Measurements from ENCODE around the gene C1QL3.
A peak's percentile ranks its signal among the peaks of the same experiment; 100 is the strongest.

The C1QL3 gene

DNA sequence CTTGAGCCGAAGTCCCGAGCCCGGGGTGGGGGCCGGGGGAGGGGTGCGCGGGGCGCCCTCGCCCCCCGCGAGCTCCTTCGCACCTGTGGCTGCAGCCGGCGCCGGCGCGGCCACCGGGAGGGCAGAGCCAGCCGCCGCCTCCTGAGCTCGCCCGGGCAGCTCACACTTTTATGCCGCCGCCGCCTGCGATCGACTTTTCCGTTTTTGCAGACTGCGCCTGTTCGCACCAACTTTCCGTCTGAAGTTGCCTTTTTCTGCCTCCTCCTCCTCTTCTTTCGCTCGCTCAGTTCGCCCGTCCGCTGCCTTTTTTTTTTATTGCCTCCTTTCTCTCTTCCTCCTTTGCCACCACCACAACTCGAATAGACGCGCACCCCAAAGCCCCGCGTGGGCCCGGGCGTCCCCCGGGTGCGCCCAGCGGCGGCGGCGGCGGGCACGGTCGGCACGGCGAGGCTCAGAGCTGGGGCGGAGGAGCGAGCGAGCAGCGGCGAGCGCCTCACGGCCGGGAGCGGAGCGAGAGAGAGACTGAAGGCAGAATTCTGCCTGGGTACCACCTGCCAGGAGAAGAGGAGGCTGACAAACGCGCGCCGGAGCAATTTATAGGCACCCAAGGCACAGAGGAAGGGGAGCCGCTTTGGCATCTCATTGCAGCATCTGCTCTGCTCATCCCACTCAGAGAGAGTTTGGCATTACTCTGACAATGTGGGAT, at the start of gene C1QL3:
Gene C1QL3, minus strand, starts transcription at position 569 of the 706 bp plus-strand sequence. CDS start 814 bp downstream, outside the sequence.
- DNase-seq = peak; percentile 72

DNA sequence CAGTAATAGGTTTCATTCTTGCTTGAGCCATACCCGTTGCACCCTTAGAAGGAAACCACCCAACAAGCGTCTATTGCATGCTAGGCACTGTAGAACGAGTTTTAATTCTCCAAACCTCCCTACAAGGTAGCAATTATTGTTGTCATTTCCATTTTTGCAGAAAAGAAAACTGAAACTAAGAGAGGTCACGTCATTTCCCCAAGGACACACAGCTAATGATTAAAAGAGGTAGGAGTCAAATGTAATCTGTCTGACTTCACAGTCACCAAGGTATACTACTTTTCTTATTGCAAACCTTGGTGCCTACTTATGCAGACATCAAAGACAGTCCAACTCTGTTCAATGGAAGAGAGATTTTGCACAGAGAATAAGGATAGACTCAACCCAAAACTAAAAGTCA, 49.1 kb upstream of the C1QL3 start:
- no peak for DNase-seq

DNA sequence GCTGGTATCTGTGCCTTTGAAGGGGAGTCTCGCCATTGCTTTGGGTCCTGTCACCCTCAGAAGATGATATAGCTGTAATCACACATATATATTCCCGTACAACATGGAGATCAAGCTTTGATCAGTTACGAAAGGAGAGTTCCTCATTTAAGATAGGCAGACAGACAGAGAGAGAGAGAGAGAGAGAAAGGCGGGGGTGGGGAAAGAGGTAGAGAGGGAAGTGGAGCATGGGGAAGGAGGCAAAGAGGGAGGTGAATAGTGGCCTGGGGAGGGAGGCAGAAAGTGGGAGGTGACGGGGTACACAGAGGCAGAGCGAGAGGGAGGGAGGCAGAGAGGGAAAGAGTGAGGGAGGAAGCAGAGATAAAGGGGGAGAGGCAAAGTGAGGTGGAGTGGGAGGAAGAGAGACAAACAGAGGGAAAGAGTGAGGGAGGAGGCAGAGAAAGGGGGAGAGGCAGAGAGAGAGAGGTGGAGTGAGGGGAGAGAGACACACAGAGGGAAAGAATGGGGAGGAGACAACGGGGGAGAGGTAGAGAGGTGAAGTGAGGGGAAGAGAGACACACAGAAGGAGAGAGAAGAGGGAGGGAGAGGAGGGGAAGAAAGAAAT, 44.6 kb upstream of the C1QL3 start:
- DNase-seq = no peak

DNA sequence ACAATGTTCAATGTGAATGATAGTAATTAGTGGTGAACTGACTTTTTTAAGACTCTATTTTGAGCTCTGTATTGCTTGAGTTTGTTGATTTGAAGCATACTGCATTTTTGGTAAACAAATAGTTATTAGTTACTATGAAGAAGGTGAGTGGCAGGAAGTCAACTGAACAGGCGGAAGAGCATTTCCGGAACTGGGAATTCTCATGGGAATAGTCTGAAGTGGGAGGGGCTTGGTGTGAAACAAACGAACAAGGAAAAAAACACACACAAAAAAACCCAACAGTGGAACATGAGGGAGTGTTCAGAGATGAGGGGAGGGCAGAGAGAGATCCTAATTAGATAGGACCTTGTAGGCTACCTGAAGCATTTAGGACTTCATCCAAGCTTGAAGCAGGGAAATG, 43.9 kb upstream of the C1QL3 start:
- no peak for DNase-seq

DNA sequence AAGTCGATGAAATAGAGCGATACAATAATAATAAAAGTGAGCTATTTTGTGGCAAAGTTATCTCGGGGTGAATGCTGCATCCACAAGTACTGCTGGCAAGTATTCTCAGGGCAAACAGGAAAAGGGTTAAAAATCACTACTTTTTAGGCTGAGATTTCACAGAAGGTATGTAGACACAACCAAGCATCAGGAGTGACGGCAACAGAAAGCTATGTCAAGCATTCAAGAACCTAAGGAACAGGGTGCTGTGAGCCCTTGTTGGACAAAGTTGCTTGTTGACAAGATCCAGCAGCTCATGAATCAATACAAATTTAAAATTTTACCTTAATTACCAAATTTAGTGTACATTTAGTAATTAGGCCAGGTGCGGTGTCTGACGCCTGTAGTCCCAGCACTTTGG, 41.2 kb upstream of the C1QL3 start:
- no peak for DNase-seq

DNA sequence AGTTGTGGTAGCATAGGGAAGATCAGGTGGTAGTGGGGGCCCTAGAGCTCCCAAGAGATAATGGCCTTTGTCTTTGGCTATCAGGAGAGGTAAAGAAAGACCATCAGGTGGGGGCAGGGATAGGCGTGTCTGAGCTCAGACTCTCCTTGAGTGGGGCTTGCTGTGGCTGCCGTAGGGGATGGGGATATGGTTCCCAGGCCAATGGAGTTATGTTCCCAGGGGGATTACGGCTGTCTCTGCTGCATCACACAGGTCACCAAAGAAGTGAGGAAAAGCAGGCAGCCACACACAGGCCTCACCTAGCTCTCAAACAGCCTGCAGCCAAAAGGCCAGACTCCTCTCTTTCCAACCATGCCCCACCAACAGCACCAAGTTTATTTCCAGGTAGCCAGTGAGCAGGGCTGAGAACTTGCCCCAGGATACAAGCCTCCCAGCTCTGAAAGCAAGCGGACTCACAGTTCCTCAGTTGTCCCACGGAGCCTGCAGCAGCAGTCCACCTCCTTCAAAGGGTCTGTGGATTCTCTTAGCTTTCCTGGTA, 37.6 kb upstream of the C1QL3 start:
- no peak for DNase-seq

DNA sequence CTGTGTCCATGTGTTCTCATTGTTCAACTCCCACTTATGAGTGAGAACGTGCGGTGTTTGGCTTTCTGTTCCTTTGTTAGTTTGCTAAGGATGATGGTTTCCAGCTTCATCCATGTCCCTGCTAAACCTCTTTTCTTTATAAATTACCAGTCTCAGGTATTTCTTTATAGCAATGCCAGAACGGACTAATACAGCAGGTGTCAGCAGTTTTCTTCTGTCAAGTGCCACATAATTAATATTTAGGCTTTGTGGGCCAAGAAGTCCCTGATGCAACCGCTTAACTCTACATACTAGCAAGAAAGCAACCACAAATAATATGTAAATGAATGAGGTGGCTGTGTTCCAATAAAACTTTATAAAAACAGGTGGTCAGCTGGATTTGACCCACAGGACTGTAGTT, 26.3 kb upstream of the C1QL3 start:
- no peak for DNase-seq

DNA sequence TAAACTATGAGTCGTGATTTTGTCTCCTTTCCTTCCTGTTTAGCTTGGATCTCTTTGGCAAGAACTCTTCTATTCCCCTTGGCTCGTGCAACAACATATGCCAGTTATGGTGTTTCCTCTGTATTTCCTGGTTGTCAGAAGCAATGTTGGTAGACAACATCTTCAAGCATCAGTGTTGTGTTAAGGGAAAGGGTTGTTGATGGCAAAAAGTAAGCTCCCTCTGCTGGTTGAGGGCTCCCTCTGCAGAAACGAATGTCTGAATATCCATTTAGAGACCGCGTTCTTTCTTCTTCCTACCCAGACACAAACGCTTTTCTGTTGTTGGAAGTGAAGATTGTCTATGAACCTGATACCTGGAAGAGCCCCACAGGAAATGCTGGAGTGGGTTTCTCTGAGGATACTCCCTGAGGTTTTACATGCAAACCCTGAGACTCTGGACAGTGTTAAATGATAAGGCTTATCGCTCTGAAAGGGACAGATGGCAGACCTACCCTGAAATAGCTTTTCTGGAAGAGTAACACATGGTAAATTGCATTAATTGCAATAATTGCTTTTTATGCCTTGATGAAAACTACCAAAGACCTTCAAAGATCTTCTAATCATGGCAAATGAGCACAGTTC, 23.5 kb upstream of the C1QL3 start:
- peak; percentile 56 for DNase-seq

DNA sequence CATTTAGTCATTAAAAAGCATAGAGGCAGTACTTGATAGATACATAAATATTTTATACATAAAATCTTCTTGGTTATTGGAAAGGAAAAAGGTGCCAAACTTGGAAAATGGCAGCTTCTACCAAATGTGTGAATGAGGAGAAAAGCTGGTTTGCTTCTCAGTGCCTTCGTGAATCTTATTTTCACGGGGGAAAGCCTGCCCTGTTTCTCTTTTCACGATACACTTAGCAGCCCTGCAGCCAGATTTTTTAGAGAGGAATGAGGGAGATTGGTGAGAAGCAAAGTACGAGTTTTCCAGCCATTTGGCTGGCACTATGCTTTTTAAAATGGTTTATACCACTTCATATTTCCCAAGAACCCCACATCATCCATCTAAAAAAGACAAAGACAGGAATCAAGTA, 22.9 kb upstream of the C1QL3 start:
- no peak for DNase-seq

DNA sequence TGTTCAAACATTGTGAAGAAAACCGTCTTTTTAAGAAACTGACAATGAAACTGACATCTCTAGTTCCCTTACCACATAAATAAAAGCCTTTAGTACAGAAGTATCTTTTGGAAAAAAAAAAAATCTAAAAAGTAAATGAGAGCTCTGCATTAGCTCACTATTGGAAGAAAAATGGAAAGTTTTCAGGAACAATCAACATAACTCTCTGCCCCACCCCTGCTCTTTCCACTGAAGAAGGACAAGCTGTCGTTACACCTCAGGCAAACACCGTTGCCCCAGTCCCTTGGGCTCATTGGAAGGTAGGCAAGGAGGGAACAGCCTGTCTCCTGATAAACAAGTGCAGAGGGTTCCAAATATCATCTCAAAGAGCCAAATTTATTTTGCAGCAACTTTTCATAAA, 22.4 kb upstream of the C1QL3 start:
- no peak for DNase-seq

DNA sequence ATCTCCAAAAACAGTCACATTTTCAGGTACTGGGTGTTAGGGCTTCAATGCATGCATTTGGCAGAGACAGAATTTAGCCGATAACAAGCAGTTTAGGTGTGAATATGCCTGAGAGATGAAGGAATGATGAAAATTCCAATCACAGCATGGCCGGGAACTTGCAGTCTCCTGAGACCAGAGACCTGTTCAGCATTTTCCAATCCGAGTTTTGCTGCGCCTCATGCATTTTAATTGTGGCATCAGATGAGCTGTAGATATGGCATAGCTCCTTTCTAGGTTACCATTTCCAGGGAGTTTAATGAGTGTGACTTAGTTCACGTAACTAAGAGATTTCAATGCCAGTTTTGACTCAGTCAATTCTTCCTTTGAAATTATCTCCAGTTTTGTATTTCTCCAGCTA, 14.5 kb upstream of the C1QL3 start:
- no peak for DNase-seq

DNA sequence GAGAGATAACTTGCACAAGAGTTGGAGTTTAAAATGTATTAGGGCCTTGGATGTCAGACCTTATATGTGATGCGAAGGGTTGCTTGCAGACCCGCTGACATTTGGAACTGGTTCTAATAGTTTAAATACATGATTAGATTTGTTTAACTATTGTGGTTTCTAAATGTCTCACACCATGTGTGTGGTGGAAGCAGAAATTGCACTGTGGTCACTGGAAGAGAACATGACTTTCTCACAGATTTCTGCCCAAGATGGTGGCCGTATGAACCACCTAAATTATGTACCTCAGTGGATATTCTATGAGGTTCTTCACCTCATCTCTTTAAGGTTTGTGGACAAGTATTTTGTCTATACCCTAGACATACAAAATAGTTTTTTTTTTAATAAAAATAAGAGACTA, 8.2 kb upstream of the C1QL3 start:
- DNase-seq = no peak

DNA sequence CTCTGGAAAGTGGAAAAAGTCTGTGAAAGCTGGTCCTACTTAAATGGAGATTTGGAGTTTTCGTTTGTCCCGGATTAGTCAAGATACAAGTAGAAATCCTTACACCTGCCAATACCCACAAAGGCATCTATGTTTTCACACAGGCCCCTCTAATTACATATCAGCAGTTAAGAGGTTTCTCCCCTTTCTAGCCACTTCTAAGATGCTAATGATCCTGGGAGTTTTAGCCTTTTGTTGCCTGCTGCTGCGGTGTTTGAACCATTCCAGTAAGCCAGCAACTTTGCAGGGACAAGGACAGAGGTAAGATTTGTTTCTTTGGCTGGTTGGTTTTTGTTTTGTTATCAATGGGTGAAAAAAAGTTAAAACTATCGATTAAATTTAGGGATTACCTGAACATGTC, 5.8 kb upstream of the C1QL3 start:
- DNase-seq = no peak

DNA sequence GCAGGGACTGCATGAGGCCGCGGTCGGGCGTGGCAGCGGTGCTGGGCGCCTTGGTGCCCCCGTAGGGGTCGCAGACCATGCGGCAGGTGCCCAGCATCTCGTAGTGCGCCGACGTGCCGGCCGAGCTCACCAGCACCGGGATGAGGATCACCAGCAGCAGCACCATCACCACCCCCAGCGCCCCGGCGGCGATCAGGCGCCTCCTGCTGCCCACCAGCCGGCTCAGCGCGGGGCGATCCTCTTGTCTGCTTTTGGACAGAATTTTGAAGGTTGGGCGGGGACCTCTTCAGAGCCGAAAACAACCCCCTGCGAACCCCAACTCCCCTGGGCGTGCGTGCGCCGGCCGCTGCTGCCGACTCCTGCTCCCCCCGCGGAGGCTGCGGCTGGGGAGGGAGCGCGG, 779 bp downstream of the C1QL3 start:
- DNase-seq = peak; percentile 66

DNA sequence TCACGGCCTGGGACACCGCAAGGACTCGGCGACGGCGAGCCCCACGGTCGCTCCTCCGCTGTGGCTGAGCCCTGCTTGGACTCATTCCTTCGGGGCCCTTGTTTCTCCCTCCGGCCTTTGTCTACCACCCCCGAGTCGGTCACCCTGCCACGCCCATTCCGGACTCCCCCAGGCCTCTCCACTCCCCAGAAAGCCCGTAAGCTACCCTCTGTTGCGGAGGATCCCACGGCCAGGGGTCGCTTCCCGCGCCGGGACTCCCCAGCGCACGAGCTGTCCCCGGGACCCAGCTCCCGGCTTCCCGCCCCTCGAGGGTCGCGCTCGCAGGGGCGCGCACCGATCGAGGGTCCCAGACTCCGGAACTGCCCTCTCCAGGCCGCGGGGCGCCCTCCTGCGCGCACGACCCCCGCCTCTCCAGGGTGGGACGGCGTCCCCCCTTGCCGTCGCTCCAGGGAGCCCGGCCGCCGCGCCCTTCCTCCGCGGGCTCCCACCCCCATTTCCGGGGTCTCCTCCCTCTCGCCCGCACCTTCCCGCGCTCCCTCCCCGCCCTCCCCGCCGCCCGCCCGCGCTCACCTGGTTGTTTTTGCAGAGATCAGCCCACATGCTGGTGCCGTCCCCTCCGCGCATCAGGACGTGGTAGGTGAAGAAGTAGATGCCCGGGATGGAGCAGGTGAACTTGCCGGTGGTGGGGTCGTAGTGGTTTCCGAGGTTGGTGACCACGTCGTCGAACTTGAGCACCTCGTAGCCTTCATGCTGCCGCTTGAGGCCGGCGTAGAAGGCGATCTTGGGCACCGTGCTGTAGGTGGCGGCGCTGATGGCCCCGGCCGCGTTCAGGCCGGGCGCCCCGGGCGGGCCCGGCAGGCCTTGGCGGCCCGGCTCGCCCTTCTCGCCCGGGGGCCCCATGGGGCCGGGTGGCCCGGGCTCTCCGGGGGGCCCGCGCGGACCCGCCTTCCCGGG, 1.5 kb downstream of the C1QL3 start:
- DNase-seq = peak; percentile 19

DNA sequence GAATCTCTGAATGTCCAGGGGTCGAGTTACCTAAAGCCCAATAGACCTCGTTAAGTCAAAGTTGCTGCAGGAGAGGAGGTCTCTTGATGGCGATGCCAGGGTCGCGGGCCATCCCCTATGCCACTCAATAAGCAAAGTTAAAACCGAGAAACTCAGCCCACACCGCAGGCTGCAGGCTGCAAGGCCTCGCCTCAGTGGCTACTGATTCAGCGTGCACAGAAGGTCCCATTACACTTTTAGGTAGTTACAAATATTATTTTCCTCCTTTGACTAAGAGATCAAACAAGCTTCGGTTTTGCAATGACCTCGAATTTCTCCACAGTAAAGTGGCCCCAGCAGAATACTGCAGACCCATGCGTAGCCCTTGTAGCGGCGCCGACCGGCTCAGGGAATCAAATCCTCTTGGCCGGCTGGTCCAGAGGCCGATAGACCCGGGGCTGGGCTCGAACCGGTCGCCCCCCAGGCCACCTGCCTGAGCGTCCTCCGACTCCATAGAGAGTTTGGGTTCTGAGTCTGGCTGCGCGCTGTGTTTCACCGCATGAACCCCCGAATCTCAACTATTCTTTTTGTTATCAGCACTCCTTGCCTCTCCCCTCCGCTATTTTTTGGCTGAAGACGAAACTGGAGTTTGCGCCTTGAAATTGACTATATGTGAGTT, 2.3 kb downstream of the C1QL3 start:
- peak; percentile 59 for DNase-seq

DNA sequence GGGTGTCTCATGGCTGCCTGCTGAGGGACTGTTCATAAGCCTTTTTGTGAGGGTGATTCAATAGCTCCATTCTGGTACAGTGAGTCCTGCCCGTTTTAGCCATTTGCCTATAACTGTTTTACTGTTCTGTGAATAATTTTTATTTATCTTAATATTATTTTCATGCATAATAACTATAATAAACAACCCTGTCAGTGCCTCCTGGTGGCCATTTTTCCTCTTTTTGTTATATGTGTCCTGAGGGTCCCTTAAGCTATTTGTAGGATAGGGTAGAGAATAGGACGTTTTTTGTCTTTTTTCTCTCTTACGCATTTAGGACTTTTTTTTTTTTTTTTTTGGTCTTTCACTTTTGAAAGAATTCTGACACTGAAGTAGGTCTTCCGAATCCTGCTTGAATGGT, 2.9 kb downstream of the C1QL3 start:
- no peak for DNase-seq

DNA sequence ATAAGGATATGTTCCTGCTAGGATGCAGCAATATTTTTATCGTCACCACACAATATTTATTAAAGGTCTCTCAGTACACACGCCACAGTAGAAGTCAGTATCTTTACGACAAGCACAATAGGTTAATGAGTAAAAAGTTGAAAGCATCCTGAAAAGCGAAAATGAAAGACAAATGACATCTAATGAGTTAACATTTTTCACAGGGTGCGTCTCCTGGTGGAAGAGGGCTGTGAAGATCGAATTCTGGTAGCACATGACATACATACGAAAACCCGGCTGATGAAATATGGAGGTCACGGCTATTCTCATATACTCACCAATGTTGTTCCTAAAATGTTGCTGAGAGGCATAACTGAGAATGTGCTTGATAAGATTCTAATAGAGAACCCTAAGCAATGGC, 10.8 kb downstream of the C1QL3 start:
- no peak for DNase-seq

DNA sequence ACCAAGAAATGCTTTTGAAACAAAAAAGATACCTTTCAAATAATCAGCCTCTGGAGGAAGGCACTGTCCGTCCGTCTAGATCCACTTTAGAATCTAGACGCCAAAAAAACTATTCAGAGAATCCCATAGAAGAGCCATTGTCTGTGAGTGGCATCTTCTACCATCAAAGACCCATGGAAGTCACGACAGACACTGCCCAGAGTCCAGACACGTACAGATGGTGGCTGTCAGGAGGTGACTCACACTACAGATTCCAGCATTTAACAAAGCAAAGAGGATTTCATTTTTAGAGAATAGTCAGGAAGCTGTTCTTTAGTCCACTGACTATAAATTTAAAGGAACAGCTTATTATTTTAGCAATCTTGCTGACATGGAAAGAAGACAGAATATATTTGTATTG, 11.7 kb downstream of the C1QL3 start:
- no peak for DNase-seq

DNA sequence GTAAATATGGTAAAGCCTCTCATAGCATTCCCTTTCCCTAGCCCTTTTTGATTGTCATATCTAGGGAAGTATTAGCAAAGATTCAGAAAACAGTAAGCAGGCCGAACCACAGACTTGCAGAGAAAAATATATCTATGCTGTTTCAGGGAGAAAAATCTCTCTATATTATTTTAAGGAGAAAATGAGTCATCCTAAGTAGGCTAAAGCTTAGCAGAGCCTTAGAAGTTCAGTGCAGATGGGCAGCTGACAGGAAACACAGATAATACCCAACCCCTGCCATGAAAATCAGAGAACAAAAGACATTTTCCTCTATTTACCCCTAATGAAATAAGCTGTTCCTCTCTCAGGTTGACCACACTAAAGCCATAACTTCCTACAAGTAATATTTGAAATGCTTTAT, 16.5 kb downstream of the C1QL3 start:
- DNase-seq = no peak

DNA sequence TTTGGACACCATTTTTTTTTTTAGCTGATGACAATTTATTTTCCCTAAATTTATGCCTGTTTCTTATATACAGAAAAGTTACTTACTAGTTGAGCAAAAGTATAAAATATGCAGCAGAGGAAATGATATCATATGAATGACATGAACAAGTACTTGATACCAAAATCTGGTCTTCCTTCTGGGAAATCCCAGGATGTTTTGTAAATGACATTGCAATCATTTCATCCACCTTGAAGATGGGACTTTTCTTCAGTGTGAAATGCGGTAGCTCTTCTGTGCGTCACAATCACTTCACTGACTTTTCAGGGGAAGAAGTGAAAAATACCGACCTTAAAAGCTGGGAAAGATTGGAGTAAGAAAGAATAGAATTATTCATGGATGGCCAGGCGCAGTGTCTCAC, 23.8 kb downstream of the C1QL3 start:
- DNase-seq = no peak

DNA sequence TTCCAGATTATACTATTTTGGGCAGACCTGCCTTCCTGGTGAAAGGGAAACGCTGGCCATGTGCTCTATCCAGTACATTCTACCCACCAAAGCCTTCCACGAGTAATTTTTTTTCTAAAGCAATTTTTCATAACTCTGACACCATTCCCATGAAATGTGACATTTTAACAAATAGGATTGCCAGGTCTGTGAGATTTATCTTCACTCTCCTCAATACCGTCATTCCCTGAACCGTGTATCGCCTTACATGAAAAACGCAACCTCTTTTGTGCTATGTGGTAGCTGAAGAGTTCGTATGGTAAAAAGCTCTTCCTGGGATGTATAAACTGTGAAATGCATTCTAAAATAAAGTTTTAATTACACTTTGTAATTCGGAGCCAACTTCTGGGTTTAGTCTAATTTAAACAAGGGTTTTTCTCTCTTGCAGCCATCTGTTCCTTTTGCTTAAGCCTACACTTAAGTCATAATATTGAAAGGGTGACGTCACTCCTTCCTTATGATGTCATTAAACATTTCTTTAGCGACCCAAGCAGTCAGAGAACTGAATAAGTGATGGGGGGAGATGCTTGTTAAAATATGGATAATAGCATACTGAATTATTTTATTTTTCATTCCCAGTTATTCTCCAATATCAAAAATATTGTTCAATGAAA, 27.7 kb downstream of the C1QL3 start:
- no peak for DNase-seq

All from retina (tissue), 1 donor.